ENCODE data around the gene EML1.

DNA sequence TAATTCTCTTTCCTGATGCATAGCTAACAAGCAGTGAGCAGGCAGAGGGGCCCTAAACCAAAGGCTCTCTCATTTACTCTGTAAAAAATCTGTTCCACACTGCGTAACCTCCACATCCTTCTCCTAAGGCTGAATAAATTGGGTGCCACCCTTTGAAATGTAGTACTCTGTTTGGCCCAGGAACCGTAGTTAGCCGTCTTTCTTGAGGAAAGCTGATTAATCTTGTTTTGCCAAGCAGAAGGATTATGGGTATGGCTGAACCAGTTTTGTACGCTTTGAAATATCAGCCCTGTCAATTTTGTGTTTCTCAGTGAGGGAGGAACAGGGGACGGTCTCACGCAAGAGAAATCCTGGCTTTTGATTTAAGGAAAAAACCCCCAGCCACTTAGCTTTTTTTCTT lies 19.7 kb downstream of the EML1 start:
- TF ChIP-seq, protein P1, sequence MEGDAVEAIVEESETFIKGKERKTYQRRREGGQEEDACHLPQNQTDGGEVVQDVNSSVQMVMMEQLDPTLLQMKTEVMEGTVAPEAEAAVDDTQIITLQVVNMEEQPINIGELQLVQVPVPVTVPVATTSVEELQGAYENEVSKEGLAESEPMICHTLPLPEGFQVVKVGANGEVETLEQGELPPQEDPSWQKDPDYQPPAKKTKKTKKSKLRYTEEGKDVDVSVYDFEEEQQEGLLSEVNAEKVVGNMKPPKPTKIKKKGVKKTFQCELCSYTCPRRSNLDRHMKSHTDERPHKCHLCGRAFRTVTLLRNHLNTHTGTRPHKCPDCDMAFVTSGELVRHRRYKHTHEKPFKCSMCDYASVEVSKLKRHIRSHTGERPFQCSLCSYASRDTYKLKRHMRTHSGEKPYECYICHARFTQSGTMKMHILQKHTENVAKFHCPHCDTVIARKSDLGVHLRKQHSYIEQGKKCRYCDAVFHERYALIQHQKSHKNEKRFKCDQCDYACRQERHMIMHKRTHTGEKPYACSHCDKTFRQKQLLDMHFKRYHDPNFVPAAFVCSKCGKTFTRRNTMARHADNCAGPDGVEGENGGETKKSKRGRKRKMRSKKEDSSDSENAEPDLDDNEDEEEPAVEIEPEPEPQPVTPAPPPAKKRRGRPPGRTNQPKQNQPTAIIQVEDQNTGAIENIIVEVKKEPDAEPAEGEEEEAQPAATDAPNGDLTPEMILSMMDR (conservative IDR thresholded peaks at IDR 0.05; ENCODE audit: low read length): no peak
- no peak for TF ChIP-seq EZH2phosphoT487 (IDR thresholded peaks at IDR 0.05; ENCODE audit: borderline replicate concordance, low read depth, low read length)
